NCI-H345 treated with DMSO at 0.1 percent for 48 hours (cell line): ENCODE results near the gene CD2BP2.
A peak's percentile ranks its signal among the peaks of the same experiment; 100 is the strongest.
"Not testable (repeated sequence)": the region's sequence is repeated elsewhere in the genome, so short reads cannot be mapped to it uniquely, and the experiment has no call there.

Experiments used
- DNase-seq: peaks from one replicate; lab custom pipeline; 2025; ENCODE audit not compliant: unreplicated experiment; lab: John Stamatoyannopoulos, UW

CD2BP2 gene

DNA sequence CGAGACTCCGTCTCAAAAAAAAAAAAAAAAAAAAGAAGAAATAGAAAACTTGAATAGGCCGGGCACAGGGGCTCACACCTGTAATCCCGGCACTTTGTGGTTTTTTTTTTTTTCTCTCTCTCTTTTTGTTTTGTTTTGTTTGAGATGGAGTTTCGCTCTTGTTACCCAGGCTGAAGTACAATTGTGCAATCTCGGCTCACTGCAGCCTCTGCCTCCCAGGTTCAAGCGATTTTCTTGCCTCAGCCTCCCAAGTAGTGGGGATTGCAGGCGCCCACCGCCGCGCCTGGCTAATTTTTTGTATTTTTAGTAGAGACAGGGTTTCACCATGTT is 11.7 kb downstream of the CD2BP2 start:
- DNase-seq: not testable (repeated sequence)

GRCh38 chr16:30342751-30343490 is 12.2 kb downstream of the CD2BP2 start:
- no peak for DNase-seq

DNA sequence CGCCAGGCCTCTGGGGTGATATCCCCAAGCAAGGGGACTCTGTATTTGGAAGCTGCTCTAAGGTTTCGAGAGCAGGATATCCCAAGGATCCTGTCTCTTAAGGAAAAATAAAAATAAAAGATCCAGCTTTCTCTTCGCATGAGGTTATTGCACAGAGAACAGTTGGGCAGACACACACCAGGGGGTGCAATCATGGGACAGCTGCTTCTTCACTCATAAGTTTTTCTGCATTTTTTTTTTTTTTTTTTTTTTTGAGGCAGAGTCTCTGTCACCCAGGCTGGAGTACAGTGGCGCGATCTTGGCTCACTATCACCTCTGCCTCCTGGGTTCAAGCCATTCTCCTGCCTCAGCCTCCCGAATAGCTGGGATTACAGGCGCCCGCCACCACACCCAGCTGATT is 13.1 kb downstream of the CD2BP2 start:
- not testable (repeated sequence) for DNase-seq

GRCh38 chr16:30340621-30341020 is 14.5 kb downstream of the CD2BP2 start:
- DNase-seq: peak; percentile 89

DNA sequence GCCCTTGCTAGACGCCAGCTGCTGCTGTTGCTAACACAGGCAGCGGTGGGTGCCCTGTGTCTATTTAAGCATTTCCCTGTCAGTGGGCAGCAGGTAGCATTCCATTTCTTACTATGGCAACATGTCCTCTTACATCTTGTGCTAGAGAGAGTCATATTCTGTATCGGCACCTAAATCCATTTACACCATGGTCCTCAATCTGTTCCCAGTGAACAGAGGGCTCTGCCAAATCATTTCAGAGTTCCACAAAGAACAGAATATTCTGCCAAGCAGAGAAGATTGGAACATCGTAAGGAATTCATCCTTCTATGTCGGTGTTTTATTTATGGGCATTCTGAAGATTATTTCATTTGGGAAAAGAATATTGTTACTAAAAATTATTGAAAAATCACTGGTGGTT is 16.4 kb downstream of the CD2BP2 start:
- not testable (repeated sequence) for DNase-seq

DNA sequence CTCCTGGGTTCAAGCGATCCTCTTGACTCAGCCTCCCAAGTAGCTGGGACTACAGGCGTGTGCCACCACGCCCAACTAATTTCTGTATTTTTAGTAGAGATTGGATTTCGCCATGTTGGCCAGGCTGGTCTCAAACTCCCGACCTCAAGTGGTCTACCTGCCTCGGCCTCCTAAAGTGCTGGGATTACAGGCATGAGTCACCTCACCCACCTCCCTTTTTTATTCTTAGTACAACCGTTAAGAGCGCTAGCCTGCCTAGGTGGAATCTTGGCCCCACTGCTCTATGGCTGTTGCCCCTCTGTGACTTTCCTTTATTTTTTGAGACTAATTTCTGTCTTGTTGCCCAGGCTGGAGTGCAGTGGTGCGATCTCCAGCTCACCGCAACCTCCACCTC is 17.1 kb downstream of the CD2BP2 start:
- DNase-seq: not testable (repeated sequence)

DNA sequence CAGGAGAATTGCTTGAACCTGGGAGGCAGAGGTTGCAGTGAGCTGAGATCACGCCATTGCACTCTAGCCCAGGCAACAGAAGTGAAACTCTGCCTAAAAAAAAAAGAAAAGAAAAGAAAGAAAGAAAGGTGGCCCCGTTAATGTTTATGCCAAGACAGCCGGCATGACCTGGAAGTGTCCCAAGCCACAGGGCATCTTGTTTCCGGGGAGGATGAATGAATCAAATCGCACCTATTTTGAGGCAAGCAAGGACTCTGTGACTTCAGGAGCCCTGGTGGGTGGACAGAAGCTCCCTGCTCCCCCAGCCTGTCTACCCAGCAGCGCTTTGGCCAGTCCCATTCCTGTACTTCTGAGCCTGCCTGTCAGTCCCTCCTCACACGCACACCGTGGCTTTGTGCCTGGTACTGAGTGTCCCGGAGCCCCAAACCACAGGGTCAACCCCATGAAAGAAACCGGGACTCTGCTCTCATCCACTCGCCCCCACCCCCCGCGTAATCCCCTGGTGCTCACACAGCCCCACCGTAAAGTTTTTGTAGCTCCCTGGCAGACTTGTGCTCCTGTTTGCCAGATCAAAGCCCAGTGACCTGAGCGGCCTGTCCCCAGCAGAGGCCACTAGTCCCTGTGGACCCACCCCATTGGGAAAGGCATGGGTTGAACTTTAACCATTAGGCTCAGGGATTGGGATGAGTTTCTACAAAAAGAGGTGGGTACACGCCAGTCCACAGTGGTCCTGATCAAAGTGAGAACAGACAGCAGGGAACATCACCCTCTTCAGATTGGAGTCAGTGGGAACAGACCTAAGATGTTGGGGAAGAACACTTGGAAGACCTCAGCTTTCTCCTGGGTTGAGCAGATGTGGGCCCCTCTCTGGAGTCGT is 19.3 kb downstream of the CD2BP2 start:
- DNase-seq: no peak

DNA sequence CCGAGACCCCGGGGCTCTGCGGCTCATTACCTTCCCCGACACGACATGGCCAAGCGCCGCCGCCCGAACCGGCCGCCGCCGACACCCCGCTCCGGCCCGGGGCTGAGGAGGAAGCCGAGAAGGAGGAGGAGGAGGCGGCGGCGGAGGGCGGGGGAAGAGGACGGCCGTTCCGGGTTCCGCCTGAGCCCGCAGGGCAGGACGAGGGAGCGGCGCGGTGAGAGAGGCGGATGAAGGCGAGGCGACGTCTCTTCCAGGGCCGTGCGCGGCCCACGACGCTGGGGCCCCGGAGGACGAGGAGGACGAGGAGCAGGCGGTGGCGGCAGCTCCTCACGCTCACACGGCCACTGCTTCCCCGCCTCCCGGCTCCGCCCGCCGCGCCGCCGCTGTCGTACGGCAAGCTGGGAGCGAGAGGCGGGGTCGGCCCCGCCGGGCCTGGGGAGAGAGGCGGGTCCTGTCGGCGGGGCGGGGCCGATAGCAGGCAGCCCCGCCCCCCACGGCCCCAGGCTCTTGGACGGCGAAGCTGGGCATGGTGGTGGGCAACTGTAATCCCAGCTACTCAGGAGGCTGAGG is 20.0 kb downstream of the CD2BP2 start:
- DNase-seq: peak; percentile 74

- peak; percentile 40 for DNase-seq
These were observed 20.6 kb downstream of the CD2BP2 start for GRCh38 chr16:30334473-30334989.

DNA sequence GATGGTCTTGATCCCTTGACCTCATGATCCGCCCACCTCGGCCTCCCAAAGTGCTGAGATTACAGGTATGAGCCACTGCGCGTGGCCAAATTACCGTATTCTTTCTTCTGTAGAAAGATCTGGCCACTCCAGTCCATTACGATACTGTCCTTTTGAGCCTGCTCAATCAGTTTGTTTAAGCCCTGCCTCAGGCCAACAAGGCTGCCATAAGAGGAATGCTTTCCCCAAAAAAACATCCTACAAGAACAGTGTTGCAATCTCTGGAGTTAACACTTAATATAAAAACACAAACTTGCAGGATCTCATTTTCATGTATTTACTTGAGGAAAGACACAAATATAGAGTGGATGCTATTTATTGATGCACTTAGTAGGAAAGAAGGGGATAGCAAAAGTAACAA is 30.9 kb downstream of the CD2BP2 start:
- DNase-seq: not testable (repeated sequence)

DNA sequence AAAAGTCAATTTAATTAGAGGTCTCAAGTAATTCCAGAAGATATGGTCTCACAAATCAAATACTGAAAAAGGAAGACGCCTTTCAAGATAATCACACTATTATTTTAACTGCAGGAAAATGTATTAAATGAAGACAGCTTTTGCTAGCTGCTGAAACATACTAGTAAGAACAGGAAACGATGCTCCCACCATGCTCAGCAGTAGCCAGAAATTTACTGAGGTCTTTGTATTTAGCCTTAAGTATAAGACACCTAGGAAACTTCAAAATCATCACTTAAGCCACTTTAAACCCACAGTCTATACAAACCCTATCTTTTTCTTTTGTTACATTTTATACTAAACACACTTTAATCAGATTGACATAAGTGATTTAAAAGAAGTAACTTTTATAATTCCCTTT is 36.5 kb downstream of the CD2BP2 start:
- not testable (repeated sequence) for DNase-seq

DNA sequence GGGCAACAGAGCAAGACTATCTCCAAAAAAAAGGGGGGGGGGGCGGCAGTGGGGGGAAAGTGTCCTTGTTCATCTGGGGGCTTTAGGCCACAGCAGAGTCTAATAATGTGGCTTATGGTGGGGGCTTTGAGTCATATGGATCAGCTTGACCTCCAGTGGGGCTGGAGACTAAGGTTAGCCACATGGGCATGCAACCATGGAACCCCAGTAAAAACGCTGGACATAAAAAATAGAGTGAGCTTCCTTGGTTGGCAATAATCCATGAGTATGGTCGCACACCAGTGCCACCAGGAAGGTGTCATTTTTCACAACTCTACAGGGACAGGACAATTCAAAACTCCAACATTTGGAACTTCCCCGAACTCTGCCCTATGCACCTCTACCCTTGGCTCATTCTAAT is 44.2 kb downstream of the CD2BP2 start:
- not testable (repeated sequence) for DNase-seq

- not testable (repeated sequence) for DNase-seq
These were observed 45.9 kb downstream of the CD2BP2 start for GRCh38 chr16:30309255-30309654.
